OCI-LY1 (cell line): Measurements from ENCODE around the gene SFSWAP.

Experiments
- H2AFZ ChIP-seq: fragments of 200-600 bp; sonication (generic), shearing (Covaris generic); 2 replicates; pipeline ENCODE4 v1.6.0; 2014; ENCODE audit warnings: antibody characterized with exemption, mild to moderate bottlenecking, low read length
- H3F3A ChIP-seq: fragments of 200-600 bp; sonication (generic), shearing (Covaris generic); 2 replicates; pipeline ENCODE4 v1.6.0; 2014; ENCODE audit warnings: mild to moderate bottlenecking, antibody characterized with exemption, low read length, moderate library complexity; ENCODE audit not compliant: insufficient read depth
- H3K27ac ChIP-seq: fragments of 200-600 bp; sonication (generic); 2 replicates; pipeline ENCODE4 v1.5.1; 2014; ENCODE audit warnings: low read length, mixed run types, mild to moderate bottlenecking, low read depth; ENCODE audit not compliant: poor library complexity, severe bottlenecking
- H3K27me3 ChIP-seq: fragments of 200-600 bp; sonication (generic); 2 replicates; pipeline ENCODE4 v1.6.0; 2014; ENCODE audit warnings: antibody characterized with exemption, mild to moderate bottlenecking, low read length, moderate library complexity; ENCODE audit not compliant: insufficient read depth
- H3K36me3 ChIP-seq: fragments of 200-600 bp; sonication (generic); 2 replicates; pipeline ENCODE4 v1.6.1; 2014; ENCODE audit warnings: mild to moderate bottlenecking, antibody characterized with exemption, low read length, moderate library complexity, mixed read lengths; ENCODE audit not compliant: insufficient read depth
- H3K4me1 ChIP-seq: fragments of 200-600 bp; sonication (generic); 2 replicates; pipeline ENCODE4 v1.5.1; 2014; ENCODE audit warnings: mild to moderate bottlenecking, low read length, moderate library complexity; ENCODE audit not compliant: insufficient read depth, severe bottlenecking
- H3K4me2 ChIP-seq: fragments of 200-600 bp; sonication (generic), shearing (Covaris generic); 2 replicates; pipeline ENCODE4 v1.6.1; 2014; ENCODE audit warnings: low read length
- H3K4me3 ChIP-seq: fragments of 200-600 bp; sonication (generic); 2 replicates; pipeline ENCODE4 v1.5.1; 2014; ENCODE audit warnings: low read length, low read depth, mild to moderate bottlenecking, mixed read lengths; ENCODE audit not compliant: poor library complexity, severe bottlenecking
- H3K79me2 ChIP-seq: fragments of 200-600 bp; shearing (Covaris generic); 2 replicates; pipeline ENCODE4 v1.6.1; 2016; ENCODE audit warnings: mixed run types, low read length, mixed read lengths; ENCODE audit not compliant: insufficient read depth
- H3K9ac ChIP-seq: fragments of 200-600 bp; sonication (generic), shearing (Covaris generic); 2 replicates; pipeline ENCODE4 v1.6.1; 2014; ENCODE audit warnings: mild to moderate bottlenecking, low read length, mixed read lengths
- H3K9me2 ChIP-seq: fragments of 200-600 bp; sonication (generic), shearing (Covaris generic); 2 replicates; pipeline ENCODE4 v1.6.1; 2014; ENCODE audit warnings: low read depth, mild to moderate bottlenecking, low read length, mixed read lengths
- H3K9me3 ChIP-seq: fragments of 200-600 bp; shearing (Covaris generic); 2 replicates; pipeline ENCODE4 v1.6.1; 2014; ENCODE audit warnings: low read length, mixed read lengths
- H4K20me1 ChIP-seq: fragments of 200-600 bp; sonication (generic), shearing (Covaris generic); 2 replicates; pipeline ENCODE4 v1.6.0; 2016; ENCODE audit warnings: mild to moderate bottlenecking, low read length; ENCODE audit not compliant: insufficient read depth
- EZH2 ChIP-seq: fragments of 200-600 bp; sonication (generic), shearing (Covaris generic); IDR thresholded peaks from 2 replicates; pipeline ENCODE4 v1.8.0; 2017; ENCODE audit warnings: borderline replicate concordance, mixed run types, mild to moderate bottlenecking, antibody characterized with exemption, low read length, moderate library complexity, mixed read lengths
- TF ChIP-seq, protein P1 (sequence below): fragments of 200-600 bp; sonication (generic), shearing (Covaris generic); IDR thresholded peaks from 2 replicates; pipeline ENCODE4 v1.5.1; 2017; ENCODE audit warnings: mild to moderate bottlenecking, antibody characterized with exemption, low read length, moderate library complexity, mixed read lengths

The SFSWAP gene

DNA sequence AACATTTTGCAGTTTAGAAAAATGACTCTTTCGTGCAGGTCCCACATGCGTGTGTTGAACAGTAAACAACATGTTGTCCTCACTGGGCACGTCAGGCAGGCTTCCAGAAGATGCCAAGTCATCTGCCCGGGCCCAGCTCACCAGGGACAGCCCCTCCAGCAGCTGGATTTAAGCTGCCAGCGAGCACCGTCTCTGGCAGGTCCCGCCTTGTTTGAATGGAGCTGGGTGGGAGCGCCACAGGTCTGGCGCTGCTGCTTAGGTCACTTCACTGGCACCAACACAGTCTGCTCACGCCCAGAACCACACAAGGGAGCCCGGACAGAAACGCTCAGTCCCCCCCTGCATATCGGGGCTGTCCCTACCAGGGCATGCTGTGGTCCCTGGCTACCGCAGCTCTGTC is 84.2 kb downstream of the SFSWAP start:
- H3K27me3 ChIP-seq: no peaks in the 10 kb centered on the region
- H3K36me3 ChIP-seq: peaks cover 56% of the 10 kb centered on the region
- H4K20me1 ChIP-seq: no peaks in the 10 kb centered on the region
- no peaks in the 10 kb centered on the region for H3K9me3 ChIP-seq
- H3K79me2 ChIP-seq: no peaks in the 10 kb centered on the region
- TF ChIP-seq, protein P1, sequence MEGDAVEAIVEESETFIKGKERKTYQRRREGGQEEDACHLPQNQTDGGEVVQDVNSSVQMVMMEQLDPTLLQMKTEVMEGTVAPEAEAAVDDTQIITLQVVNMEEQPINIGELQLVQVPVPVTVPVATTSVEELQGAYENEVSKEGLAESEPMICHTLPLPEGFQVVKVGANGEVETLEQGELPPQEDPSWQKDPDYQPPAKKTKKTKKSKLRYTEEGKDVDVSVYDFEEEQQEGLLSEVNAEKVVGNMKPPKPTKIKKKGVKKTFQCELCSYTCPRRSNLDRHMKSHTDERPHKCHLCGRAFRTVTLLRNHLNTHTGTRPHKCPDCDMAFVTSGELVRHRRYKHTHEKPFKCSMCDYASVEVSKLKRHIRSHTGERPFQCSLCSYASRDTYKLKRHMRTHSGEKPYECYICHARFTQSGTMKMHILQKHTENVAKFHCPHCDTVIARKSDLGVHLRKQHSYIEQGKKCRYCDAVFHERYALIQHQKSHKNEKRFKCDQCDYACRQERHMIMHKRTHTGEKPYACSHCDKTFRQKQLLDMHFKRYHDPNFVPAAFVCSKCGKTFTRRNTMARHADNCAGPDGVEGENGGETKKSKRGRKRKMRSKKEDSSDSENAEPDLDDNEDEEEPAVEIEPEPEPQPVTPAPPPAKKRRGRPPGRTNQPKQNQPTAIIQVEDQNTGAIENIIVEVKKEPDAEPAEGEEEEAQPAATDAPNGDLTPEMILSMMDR: no peak
- TF ChIP-seq EZH2: no peak
- no peak overlapping the region for H3K27ac ChIP-seq
- H3K9me2 ChIP-seq: no peaks in the 10 kb centered on the region
- no peak overlapping the region for H3K4me3 ChIP-seq
- no peaks in the 10 kb centered on the region for H3K4me1 ChIP-seq
- H3K9ac ChIP-seq: no peak overlapping the region
- no peak overlapping the region for H3K4me2 ChIP-seq
- H2AFZ ChIP-seq: no peak overlapping the region
- no peaks in the 10 kb centered on the region for H3F3A ChIP-seq

DNA sequence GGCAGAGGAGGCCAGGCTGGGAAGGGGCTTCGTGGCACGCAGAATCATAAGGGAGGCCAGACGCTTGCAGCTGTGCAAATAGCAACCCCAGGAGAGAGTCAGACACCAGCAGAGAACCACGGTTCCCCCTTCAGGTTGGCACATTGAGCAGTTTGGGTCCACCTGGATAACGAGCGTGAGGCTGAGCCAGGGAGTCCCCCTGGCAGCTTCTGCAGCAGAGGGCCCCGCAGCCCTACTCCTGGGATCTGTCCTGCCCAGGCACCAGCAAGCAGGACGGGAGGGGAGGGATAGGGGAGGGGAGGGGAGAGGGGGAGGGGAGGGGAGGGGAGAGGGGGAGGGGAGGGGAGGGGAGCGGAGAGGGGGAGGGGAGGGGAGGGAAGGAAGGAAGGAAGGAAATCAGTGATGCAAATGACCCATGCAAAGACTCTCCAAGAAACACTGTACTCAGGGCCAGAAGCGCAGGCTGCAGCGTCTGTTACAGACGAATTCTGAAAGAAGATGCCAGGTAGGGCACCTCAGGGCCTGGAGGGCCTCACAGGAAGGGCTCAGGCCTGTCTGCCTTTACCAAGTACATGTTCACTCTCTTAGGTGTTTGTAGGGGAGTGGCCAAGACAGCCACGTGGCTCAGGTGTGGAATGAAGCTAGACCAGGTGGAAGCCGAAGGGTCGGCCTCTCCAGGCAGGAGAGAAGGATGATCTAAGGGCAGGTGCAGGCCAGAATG is 85.0 kb downstream of the SFSWAP start:
- Histone ChIP-seq H3F3A (no peaks in the 10 kb centered on the region), H3K9ac (no peak overlapping the region), H3K79me2 (no peaks in the 10 kb centered on the region), H3K4me2 (no peak overlapping the region), H3K4me1 (no peaks in the 10 kb centered on the region), H2AFZ (no peak overlapping the region), H3K4me3 (no peak overlapping the region), H3K36me3 (peaks cover 56% of the 10 kb centered on the region), H3K27me3 (no peaks in the 10 kb centered on the region), H3K9me2 (no peaks in the 10 kb centered on the region), H4K20me1 (no peaks in the 10 kb centered on the region), H3K9me3 (no peaks in the 10 kb centered on the region), H3K27ac (no peak overlapping the region)
- TF ChIP-seq, protein P1: no peak
- TF ChIP-seq EZH2: no peak

DNA sequence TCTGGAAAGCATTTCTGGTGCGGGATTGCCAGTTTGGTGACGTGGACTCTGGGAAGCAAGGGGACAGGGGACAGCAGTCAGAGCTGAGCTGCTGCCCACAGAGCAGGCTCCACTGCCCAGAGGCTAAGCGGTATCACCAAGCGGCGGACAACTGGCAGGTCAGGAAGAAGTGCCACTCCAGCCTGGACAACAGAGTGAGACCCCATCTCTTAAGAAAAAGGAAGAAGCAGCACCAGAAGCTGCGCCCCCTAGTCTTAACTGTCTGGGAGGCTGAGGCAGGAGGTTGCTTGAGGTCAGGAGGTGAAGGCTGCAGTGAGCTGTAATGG is 85.5 kb downstream of the SFSWAP start:
- Histone ChIP-seq H3K36me3 (peaks cover 54% of the 10 kb centered on the region; the same call in 1 of the 2 replicates), H3K27ac (no peak overlapping the region), H3K27me3 (no peaks in the 10 kb centered on the region), H3K9me3 (no peaks in the 10 kb centered on the region), H4K20me1 (no peaks in the 10 kb centered on the region), H3K4me2 (no peak overlapping the region), H3K4me1 (no peaks in the 10 kb centered on the region), H3K79me2 (no peaks in the 10 kb centered on the region), H3F3A (no peaks in the 10 kb centered on the region), H3K4me3 (no peak overlapping the region), H2AFZ (no peak overlapping the region), H3K9me2 (no peaks in the 10 kb centered on the region), H3K9ac (no peak overlapping the region)
- no peak for TF ChIP-seq EZH2
- TF ChIP-seq, protein P1: no peak
